22Rv1 (cell line): ENCODE measurements around the gene GSK3B.

ENCODE experiments used
- CTCF ChIP-seq: fragments of 450-650 bp; IDR thresholded peaks from 2 replicates; pipeline ENCODE4 v1.5.1; 2017; ENCODE audit warnings: mild to moderate bottlenecking
- ZFX ChIP-seq: fragments of 450-650 bp; IDR thresholded peaks from 2 replicates; pipeline ENCODE4 v1.6.1; 2017; ENCODE audit warnings: antibody characterized with exemption, borderline replicate concordance

DNA sequence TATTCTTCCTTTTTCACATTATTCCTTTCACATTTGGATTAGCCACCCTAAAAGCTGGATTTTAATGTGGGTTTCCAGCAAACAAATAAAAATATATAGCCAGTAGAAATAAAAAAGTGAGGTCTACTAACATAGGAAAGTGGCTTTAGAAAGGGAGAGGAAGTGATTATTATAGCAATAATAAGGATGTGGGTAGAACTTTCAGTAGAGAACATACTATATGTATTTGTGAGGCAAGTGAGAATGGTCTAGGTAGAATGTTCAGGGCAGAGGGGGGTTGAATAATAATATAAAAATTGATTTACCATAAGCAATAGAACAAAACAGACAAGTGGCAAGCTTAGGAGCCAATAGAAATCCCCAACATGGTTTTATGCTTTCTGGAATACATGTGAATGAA, 223.7 kb downstream of the GSK3B start:
- TF ChIP-seq CTCF (no peak), ZFX (no peak)
